Glutamatergic neuron (in vitro differentiated cells): ENCODE results near the gene ABCF1. TPM values are rescaled to one million over a fixed set of nuclear protein-coding genes. Genes with fewer than 3 reads are reported as not detected.
A peak's percentile ranks its signal among the peaks of the same experiment; 100 is the strongest.

Experiments used
- DNase-seq: peaks from one replicate; pipeline ENCODE4 v3.0.0; 2022
- H3K27ac Mint-ChIP-seq: one replicate; pipeline ENCODE4 v1.8.0; 2020; ENCODE audit warnings: mild to moderate bottlenecking, mixed read lengths, inconsistent platforms; ENCODE audit not compliant: unreplicated experiment
- H3K27me3 Mint-ChIP-seq: one replicate; pipeline ENCODE4 v1.8.0; 2020; ENCODE audit warnings: mild to moderate bottlenecking, moderate library complexity, mixed read lengths, inconsistent platforms; ENCODE audit not compliant: unreplicated experiment
- H3K36me3 Mint-ChIP-seq: one replicate; pipeline ENCODE4 v1.8.0; 2020; ENCODE audit warnings: mild to moderate bottlenecking, mixed read lengths, inconsistent platforms; ENCODE audit not compliant: unreplicated experiment
- H3K4me1 Mint-ChIP-seq: one replicate; pipeline ENCODE4 v1.8.0; 2020; ENCODE audit warnings: mild to moderate bottlenecking, low read depth, mixed read lengths, inconsistent platforms; ENCODE audit not compliant: unreplicated experiment
- H3K4me3 Mint-ChIP-seq: one replicate; pipeline ENCODE4 v1.8.0; 2020; ENCODE audit warnings: mild to moderate bottlenecking, mixed read lengths, inconsistent platforms; ENCODE audit not compliant: unreplicated experiment
- H3K9me3 Mint-ChIP-seq: one replicate; pipeline ENCODE4 v1.8.0; 2020; ENCODE audit warnings: mild to moderate bottlenecking, moderate library complexity, mixed read lengths, inconsistent platforms; ENCODE audit not compliant: unreplicated experiment
- CTCF ChIP-seq: fragments of 200-600 bp; sonication (generic); IDR thresholded peaks from one replicate; pipeline ENCODE4 v1.5.0; 2021; ENCODE audit not compliant: partially characterized antibody, unreplicated experiment
- total RNA-seq: library from RNA; stranded (reverse); fragmentation: NEBNext Ultra II Directional; extraction: Animal tissue kit (Norgen Biotek cat#: 25700); gene quantifications from one replicate; pipeline ENCODE4 v1.2.1, GENCODE V29; 2021; ENCODE audit not compliant: unreplicated experiment

Gene ABCF1
- total RNA-seq, 1 donor from 2014 or later = 62.7 TPM

GRCh38 chr6:30555816-30556065 lies 15.5 kb upstream of the ABCF1 start:
- Mint-ChIP-seq H3K27ac (no peak overlapping the region), H3K4me1 (peaks cover 3% of the 10 kb centered on the region), H3K27me3 (peaks cover 7% of the 10 kb centered on the region), H3K36me3 (no peaks in the 10 kb centered on the region), H3K9me3 (peaks cover 6% of the 10 kb centered on the region), H3K4me3 (peak overlapping the region; percentile 100)
- DNase-seq = no peak
- TF ChIP-seq CTCF = no peak

- H3K36me3 Mint-ChIP-seq = no peaks in the 10 kb centered on the region
- TF ChIP-seq CTCF = no peak
Measured at GRCh38 chr6:30556066-30556905, 15.0 kb upstream of the ABCF1 start, which contains the start of gene GNL1. GNL1 (minus strand) TSS chr6:30556489; CDS start chr6:30556203, 286 bp downstream.

GRCh38 chr6:30556906-30557682 lies 14.1 kb upstream of the ABCF1 start, which contains the start of gene PRR3:
PRR3 (plus strand) TSS chr6:30557295; CDS start chr6:30557345, 50 bp downstream.
- Mint-ChIP-seq H3K27me3 (peaks cover 7% of the 10 kb centered on the region), H3K4me1 (peaks cover 3% of the 10 kb centered on the region), H3K36me3 (no peaks in the 10 kb centered on the region), H3K27ac (peak within 1 kb of the TSS; percentile 95), H3K9me3 (peaks cover 6% of the 10 kb centered on the region), H3K4me3 (peak within 1 kb of the TSS; percentile 100)
- TF ChIP-seq CTCF = no peak
- DNase-seq = peak; percentile 92

More at GRCh38 chr6:30556066-30556905, 15.0 kb upstream of the ABCF1 start, which contains the start of gene GNL1:
- peaks cover 6% of the 10 kb centered on the region for H3K9me3 Mint-ChIP-seq
- peaks cover 7% of the 10 kb centered on the region for H3K27me3 Mint-ChIP-seq
- peak within 1 kb of the TSS; percentile 95 for H3K27ac Mint-ChIP-seq
- peak within 1 kb of the TSS; percentile 100 for H3K4me3 Mint-ChIP-seq
- H3K4me1 Mint-ChIP-seq = peaks cover 3% of the 10 kb centered on the region
- peak; percentile 89 for DNase-seq

GRCh38 chr6:30557683-30557981 lies 13.6 kb upstream of the ABCF1 start:
- Mint-ChIP-seq H3K4me3 (peak overlapping the region; percentile 100), H3K4me1 (peaks cover 3% of the 10 kb centered on the region)
- no peak for TF ChIP-seq CTCF

GRCh38 chr6:30560930-30561329 lies 10.3 kb upstream of the ABCF1 start:
- Mint-ChIP-seq H3K4me3 (no peak overlapping the region), H3K36me3 (peaks cover 8% of the 10 kb centered on the region), H3K9me3 (peaks cover 6% of the 10 kb centered on the region), H3K27me3 (peaks cover 4% of the 10 kb centered on the region), H3K4me1 (no peaks in the 10 kb centered on the region), H3K27ac (no peak overlapping the region)
- DNase-seq = no peak
- TF ChIP-seq CTCF = no peak

More at GRCh38 chr6:30557683-30557981, 13.6 kb upstream of the ABCF1 start:
- H3K9me3 Mint-ChIP-seq = peaks cover 6% of the 10 kb centered on the region
- DNase-seq = no peak
- peak overlapping the region; percentile 95 for H3K27ac Mint-ChIP-seq
- peaks cover 7% of the 10 kb centered on the region for H3K27me3 Mint-ChIP-seq
- peaks cover 4% of the 10 kb centered on the region for H3K36me3 Mint-ChIP-seq
